Measurements from ENCODE around the gene CHN2.

The CHN2 gene

GRCh38 chr7:29476916-29477315 lies 282.3 kb downstream of the CHN2 start:
- Histone ChIP-seq H3K36me3 (ENCODE audit: control insufficient read depth, insufficient read depth, low read length) (no peaks in the 10 kb centered on the region), H3K9ac (ENCODE audit: low read length) (no peak overlapping the region), H3K27me3 (ENCODE audit: control insufficient read depth, insufficient read depth, low read length) (no peaks in the 10 kb centered on the region), H3K9me3 (ENCODE audit: control insufficient read depth, low read length) (no peaks in the 10 kb centered on the region), H3K4me3 (ENCODE audit: low read length) (no peak overlapping the region), H3K4me1 (ENCODE audit: control insufficient read depth, insufficient read depth, low read length) (peaks cover 19% of the 10 kb centered on the region)

DNA sequence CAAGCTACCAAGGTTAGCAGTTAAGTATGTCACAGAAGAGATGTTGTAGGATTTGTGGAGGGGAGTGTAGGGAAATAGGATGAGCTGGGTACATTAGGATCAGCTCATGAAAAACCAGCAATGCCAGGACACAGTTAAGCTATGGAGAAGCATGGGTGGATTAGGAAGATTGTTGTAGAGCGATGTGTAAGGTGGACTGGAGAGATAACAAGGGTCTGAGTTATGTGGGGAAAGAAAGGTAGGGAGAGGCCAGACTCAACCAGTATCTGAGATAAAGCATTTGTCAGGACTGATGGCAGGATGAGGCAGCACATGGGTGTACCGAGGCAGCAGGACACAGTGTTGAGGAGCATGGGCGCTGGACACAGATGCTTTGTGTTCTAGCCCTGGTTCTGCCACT lies 283.7 kb downstream of the CHN2 start:
- H3K4me1 ChIP-seq (ENCODE audit: control insufficient read depth, insufficient read depth, low read length) = peaks cover 19% of the 10 kb centered on the region
- no peaks in the 10 kb centered on the region for H3K36me3 ChIP-seq (ENCODE audit: control insufficient read depth, insufficient read depth, low read length)
- no peak overlapping the region for H3K9ac ChIP-seq (ENCODE audit: low read length)
- no peaks in the 10 kb centered on the region for H3K27me3 ChIP-seq (ENCODE audit: control insufficient read depth, insufficient read depth, low read length)
- H3K4me3 ChIP-seq (ENCODE audit: low read length) = no peak overlapping the region
- H3K9me3 ChIP-seq (ENCODE audit: control insufficient read depth, low read length) = no peaks in the 10 kb centered on the region

- no peak overlapping the region for H3K9ac ChIP-seq (ENCODE audit: low read length)
- H3K9me3 ChIP-seq (ENCODE audit: control insufficient read depth, low read length) = no peaks in the 10 kb centered on the region
- no peak overlapping the region for H3K4me3 ChIP-seq (ENCODE audit: low read length)
- H3K36me3 ChIP-seq (ENCODE audit: control insufficient read depth, insufficient read depth, low read length) = no peaks in the 10 kb centered on the region
- no peaks in the 10 kb centered on the region for H3K27me3 ChIP-seq (ENCODE audit: control insufficient read depth, insufficient read depth, low read length)
- H3K4me1 ChIP-seq (ENCODE audit: control insufficient read depth, insufficient read depth, low read length) = peaks cover 19% of the 10 kb centered on the region
Observed at GRCh38 chr7:29478687-29479240, 284.2 kb downstream of the CHN2 start.

DNA sequence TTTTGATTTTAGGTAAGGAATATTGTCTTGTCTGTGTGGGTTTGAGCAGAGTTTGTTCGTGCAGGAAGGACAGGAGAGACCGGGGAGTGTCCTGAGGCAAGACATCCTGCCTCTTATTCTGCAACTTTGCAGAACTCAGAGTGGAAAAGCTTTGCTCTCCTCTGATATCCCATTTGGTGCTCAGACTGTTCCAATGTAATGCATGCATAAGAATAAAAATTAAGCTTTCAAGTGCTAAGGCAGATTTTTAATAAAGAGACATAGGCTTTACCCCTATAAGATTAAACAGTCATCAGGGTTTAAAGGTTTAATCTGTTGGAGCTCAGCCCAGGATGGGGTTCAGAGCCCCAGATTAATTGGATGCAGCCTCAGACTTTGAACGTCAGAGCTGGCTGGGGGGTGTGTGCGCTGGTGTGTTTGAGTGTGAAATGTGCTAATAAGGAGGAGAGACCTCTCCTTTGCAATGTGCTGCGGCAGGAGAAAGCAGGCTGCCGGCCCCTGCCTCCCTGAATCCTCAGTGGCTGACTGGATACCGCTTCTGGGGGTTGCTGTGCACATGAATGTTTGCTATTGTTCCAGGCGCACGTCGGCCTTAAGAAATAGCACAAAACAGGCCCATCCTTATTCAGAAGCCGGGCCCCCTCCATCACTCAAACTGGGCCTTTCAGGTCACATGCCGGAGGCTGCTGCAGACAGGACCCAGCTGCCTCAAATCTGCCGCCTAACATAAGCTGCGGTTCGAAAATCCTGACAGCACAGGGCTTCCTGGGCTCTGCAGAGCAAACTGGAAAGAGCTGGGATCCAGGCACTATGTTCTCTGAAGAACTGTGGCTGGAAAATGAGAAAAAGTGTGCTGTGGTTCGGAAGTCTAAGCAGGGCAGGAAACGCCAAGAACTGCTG lies 285.0 kb downstream of the CHN2 start:
- Histone ChIP-seq H3K36me3 (ENCODE audit: control insufficient read depth, insufficient read depth, low read length) (no peaks in the 10 kb centered on the region), H3K9ac (ENCODE audit: low read length) (no peak overlapping the region), H3K4me1 (ENCODE audit: control insufficient read depth, insufficient read depth, low read length) (peaks cover 19% of the 10 kb centered on the region), H3K27me3 (ENCODE audit: control insufficient read depth, insufficient read depth, low read length) (no peaks in the 10 kb centered on the region), H3K4me3 (ENCODE audit: low read length) (no peak overlapping the region), H3K9me3 (ENCODE audit: control insufficient read depth, low read length) (no peaks in the 10 kb centered on the region)

DNA sequence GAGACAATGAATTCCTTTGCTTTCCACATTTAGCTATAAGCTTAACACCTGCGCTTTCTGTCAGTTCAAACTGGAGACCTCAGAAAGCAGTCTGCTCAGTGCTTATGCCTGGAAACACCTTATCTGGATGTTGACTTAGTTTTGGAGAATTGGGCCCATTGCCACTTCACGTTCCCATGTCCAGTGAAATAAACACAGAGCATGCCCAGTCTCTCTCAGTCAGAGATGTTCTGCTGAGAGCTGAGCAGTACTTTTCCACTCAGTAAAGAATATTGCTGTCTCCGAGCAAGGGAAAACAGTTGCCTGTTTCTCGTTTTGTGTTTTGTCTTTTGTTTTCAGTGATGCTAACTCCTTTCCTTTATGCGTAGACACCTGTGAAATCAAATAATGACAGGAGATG lies 285.9 kb downstream of the CHN2 start:
- H3K36me3 ChIP-seq (ENCODE audit: control insufficient read depth, insufficient read depth, low read length) = no peaks in the 10 kb centered on the region
- no peaks in the 10 kb centered on the region for H3K9me3 ChIP-seq (ENCODE audit: control insufficient read depth, low read length)
- H3K4me1 ChIP-seq (ENCODE audit: control insufficient read depth, insufficient read depth, low read length) = peaks cover 23% of the 10 kb centered on the region
- no peaks in the 10 kb centered on the region for H3K27me3 ChIP-seq (ENCODE audit: control insufficient read depth, insufficient read depth, low read length)
- H3K9ac ChIP-seq (ENCODE audit: low read length) = no peak overlapping the region
- H3K4me3 ChIP-seq (ENCODE audit: low read length) = no peak overlapping the region

GRCh38 chr7:29480934-29481651 lies 286.5 kb downstream of the CHN2 start:
- H3K27me3 ChIP-seq (ENCODE audit: control insufficient read depth, insufficient read depth, low read length) = no peaks in the 10 kb centered on the region
- no peak overlapping the region for H3K4me3 ChIP-seq (ENCODE audit: low read length)
- H3K9me3 ChIP-seq (ENCODE audit: control insufficient read depth, low read length) = no peaks in the 10 kb centered on the region
- H3K4me1 ChIP-seq (ENCODE audit: control insufficient read depth, insufficient read depth, low read length) = peaks cover 27% of the 10 kb centered on the region
- H3K36me3 ChIP-seq (ENCODE audit: control insufficient read depth, insufficient read depth, low read length) = no peaks in the 10 kb centered on the region
- H3K9ac ChIP-seq (ENCODE audit: low read length) = no peak overlapping the region

GRCh38 chr7:29482056-29482455 lies 287.5 kb downstream of the CHN2 start:
- H3K36me3 ChIP-seq (ENCODE audit: control insufficient read depth, insufficient read depth, low read length) = no peaks in the 10 kb centered on the region
- H3K4me3 ChIP-seq (ENCODE audit: low read length) = no peak overlapping the region
- H3K27me3 ChIP-seq (ENCODE audit: control insufficient read depth, insufficient read depth, low read length) = no peaks in the 10 kb centered on the region
- H3K9ac ChIP-seq (ENCODE audit: low read length) = no peak overlapping the region
- H3K4me1 ChIP-seq (ENCODE audit: control insufficient read depth, insufficient read depth, low read length) = peaks cover 27% of the 10 kb centered on the region
- no peaks in the 10 kb centered on the region for H3K9me3 ChIP-seq (ENCODE audit: control insufficient read depth, low read length)

GRCh38 chr7:29483219-29484104 lies 288.9 kb downstream of the CHN2 start:
- Histone ChIP-seq H3K9me3 (ENCODE audit: control insufficient read depth, low read length) (no peaks in the 10 kb centered on the region), H3K4me3 (ENCODE audit: low read length) (no peak overlapping the region), H3K27me3 (ENCODE audit: control insufficient read depth, insufficient read depth, low read length) (no peaks in the 10 kb centered on the region), H3K9ac (ENCODE audit: low read length) (no peak overlapping the region), H3K4me1 (ENCODE audit: control insufficient read depth, insufficient read depth, low read length) (peaks cover 27% of the 10 kb centered on the region), H3K36me3 (ENCODE audit: control insufficient read depth, insufficient read depth, low read length) (no peaks in the 10 kb centered on the region)

GRCh38 chr7:29484280-29484679 lies 289.7 kb downstream of the CHN2 start:
- H3K27me3 ChIP-seq (ENCODE audit: control insufficient read depth, insufficient read depth, low read length) = no peaks in the 10 kb centered on the region
- H3K4me3 ChIP-seq (ENCODE audit: low read length) = no peak overlapping the region
- peaks cover 26% of the 10 kb centered on the region for H3K4me1 ChIP-seq (ENCODE audit: control insufficient read depth, insufficient read depth, low read length)
- no peaks in the 10 kb centered on the region for H3K9me3 ChIP-seq (ENCODE audit: control insufficient read depth, low read length)
- H3K36me3 ChIP-seq (ENCODE audit: control insufficient read depth, insufficient read depth, low read length) = no peaks in the 10 kb centered on the region
- H3K9ac ChIP-seq (ENCODE audit: low read length) = no peak overlapping the region

GRCh38 chr7:29485339-29486190 lies 291.0 kb downstream of the CHN2 start:
- Histone ChIP-seq H3K9me3 (ENCODE audit: control insufficient read depth, low read length) (no peaks in the 10 kb centered on the region), H3K36me3 (ENCODE audit: control insufficient read depth, insufficient read depth, low read length) (no peaks in the 10 kb centered on the region), H3K9ac (ENCODE audit: low read length) (no peak overlapping the region), H3K4me1 (ENCODE audit: control insufficient read depth, insufficient read depth, low read length) (peaks cover 13% of the 10 kb centered on the region), H3K4me3 (ENCODE audit: low read length) (no peak overlapping the region), H3K27me3 (ENCODE audit: control insufficient read depth, insufficient read depth, low read length) (no peaks in the 10 kb centered on the region)

GRCh38 chr7:29486191-29486700 lies 291.7 kb downstream of the CHN2 start:
- Histone ChIP-seq H3K4me1 (ENCODE audit: control insufficient read depth, insufficient read depth, low read length) (peaks cover 8% of the 10 kb centered on the region), H3K36me3 (ENCODE audit: control insufficient read depth, insufficient read depth, low read length) (no peaks in the 10 kb centered on the region), H3K27me3 (ENCODE audit: control insufficient read depth, insufficient read depth, low read length) (no peaks in the 10 kb centered on the region), H3K9me3 (ENCODE audit: control insufficient read depth, low read length) (no peaks in the 10 kb centered on the region), H3K9ac (ENCODE audit: low read length) (no peak overlapping the region), H3K4me3 (ENCODE audit: low read length) (no peak overlapping the region)
